Muscle of leg (tissue), 11 donors: Measurements from ENCODE around the gene ARHGAP45. TPM values are rescaled to one million over a fixed set of nuclear protein-coding genes. Genes with fewer than 3 reads are reported as not detected.
"Not testable (repeated sequence)": the region's sequence is repeated elsewhere in the genome, so short reads cannot be mapped to it uniquely, and the experiment has no call there.

Experiments used
- DNase-seq: peaks from one replicate; pipeline ENCODE4 v3.0.0; 2013
- H3K27ac ChIP-seq: one replicate; pipeline ENCODE4 v1.5.1; 2013; ENCODE audit warnings: mild to moderate bottlenecking, low read length, control low read depth
- H3K27me3 ChIP-seq: one replicate; pipeline ENCODE4 v1.6.1; 2013; ENCODE audit warnings: low read length; ENCODE audit not compliant: control insufficient read depth, insufficient read depth
- H3K36me3 ChIP-seq: one replicate; pipeline ENCODE4 v1.6.1; 2013; ENCODE audit warnings: low read length; ENCODE audit not compliant: control insufficient read depth, insufficient read depth
- H3K4me1 ChIP-seq: one replicate; pipeline ENCODE4 v1.6.1; 2013; ENCODE audit warnings: low read length; ENCODE audit not compliant: control insufficient read depth, insufficient read depth
- H3K4me3 ChIP-seq: one replicate; pipeline ENCODE4 v1.5.1; 2013; ENCODE audit warnings: low read length, control low read depth
- H3K9me3 ChIP-seq: replicated peaks from 2 replicates; pipeline ENCODE4 v1.6.1; 2013; ENCODE audit warnings: low read depth, low read length; ENCODE audit not compliant: control insufficient read depth
- WGBS: methylation state at CpG from one replicate; pipeline ENCODE4 v1.1.5; 2013; ENCODE audit warnings: missing lambda C conversion rate; ENCODE audit not compliant: insufficient coverage; 5-methylcytosine and 5-hydroxymethylcytosine counted together
- polyA plus RNA-seq, 8 donors: library from polyadenylated mRNA; unstranded; fragments of 120-200 nt; gene quantifications; one replicate each; pipeline versions ENCODE4 v1.2.1 to v1.2.3, GENCODE V29; 2013; ENCODE audit warnings: inconsistent platforms in 1 of 8, low replicate concordance in 1 of 8; ENCODE audit not compliant: insufficient read length in 8 of 8, insufficient read depth in 1 of 8
- total RNA-seq: library from RNA; stranded (reverse); fragments of 120-200 nt; gene quantifications from one replicate; pipeline ENCODE4 v1.2.4, GENCODE V29; 2013

ARHGAP45 gene
- total and polyA plus RNA-seq, 9 donors = 5.0 to 13.1 (median 11.1) TPM

DNA sequence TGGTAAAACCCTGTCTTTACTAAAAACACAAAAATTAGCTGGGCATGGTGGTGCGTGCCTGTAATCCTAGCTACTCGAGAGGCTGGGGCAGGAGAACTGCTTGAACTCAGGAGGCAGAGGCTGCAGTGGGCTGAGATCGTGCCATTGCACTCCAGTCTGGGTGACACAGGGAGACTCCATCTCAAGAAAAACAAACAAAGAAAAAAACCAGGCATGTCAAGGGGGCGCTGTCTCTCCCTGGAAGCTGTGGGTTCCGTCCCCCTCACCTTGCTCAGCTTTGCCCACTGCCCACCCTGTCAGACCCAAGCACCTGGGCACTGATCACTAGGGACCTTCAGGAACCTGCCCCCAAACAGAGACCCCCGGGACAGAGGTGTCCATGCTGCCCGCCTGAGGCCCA, 62.1 kb downstream of the ARHGAP45 start:
- WGBS = 94% methylated on average over 4 of the region's 7 CpGs
- Histone ChIP-seq H3K36me3 (peaks cover 34% of the 10 kb centered on the region), H3K4me1 (peaks cover 30% of the 10 kb centered on the region)
- not testable (repeated sequence) for H3K4me3 ChIP-seq, H3K27me3 ChIP-seq, DNase-seq, H3K9me3 ChIP-seq, H3K27ac ChIP-seq

DNA sequence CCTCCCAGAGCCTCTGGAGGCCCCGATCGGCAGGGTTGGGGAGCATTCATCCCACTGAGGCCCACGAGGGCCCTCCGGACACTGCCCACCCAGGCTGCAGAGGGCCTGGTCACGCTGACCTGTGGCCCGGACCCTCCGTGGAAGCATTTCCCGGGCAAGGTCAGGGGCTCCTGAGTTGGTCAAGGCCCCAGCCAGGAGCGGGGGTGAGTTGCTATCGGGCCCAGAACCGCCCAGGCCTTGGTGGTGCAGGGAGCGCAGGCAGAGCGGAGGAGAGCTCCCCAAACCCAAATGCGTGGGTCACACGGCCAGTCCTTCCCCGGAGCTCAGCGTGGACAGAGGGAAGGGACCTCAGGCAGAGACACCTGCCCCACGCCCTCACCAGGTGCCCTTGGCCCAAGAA, 62.6 kb downstream of the ARHGAP45 start:
- WGBS = 93% methylated on average over 17 of the region's 18 CpGs
- peaks cover 30% of the 10 kb centered on the region for H3K4me1 ChIP-seq
- DNase-seq = no peak
- H3K4me3 ChIP-seq = no peak overlapping the region
- no peaks in the 10 kb centered on the region for H3K9me3 ChIP-seq
- peaks cover 29% of the 10 kb centered on the region for H3K36me3 ChIP-seq
- H3K27ac ChIP-seq = no peak overlapping the region
- peaks cover 6% of the 10 kb centered on the region for H3K27me3 ChIP-seq

DNA sequence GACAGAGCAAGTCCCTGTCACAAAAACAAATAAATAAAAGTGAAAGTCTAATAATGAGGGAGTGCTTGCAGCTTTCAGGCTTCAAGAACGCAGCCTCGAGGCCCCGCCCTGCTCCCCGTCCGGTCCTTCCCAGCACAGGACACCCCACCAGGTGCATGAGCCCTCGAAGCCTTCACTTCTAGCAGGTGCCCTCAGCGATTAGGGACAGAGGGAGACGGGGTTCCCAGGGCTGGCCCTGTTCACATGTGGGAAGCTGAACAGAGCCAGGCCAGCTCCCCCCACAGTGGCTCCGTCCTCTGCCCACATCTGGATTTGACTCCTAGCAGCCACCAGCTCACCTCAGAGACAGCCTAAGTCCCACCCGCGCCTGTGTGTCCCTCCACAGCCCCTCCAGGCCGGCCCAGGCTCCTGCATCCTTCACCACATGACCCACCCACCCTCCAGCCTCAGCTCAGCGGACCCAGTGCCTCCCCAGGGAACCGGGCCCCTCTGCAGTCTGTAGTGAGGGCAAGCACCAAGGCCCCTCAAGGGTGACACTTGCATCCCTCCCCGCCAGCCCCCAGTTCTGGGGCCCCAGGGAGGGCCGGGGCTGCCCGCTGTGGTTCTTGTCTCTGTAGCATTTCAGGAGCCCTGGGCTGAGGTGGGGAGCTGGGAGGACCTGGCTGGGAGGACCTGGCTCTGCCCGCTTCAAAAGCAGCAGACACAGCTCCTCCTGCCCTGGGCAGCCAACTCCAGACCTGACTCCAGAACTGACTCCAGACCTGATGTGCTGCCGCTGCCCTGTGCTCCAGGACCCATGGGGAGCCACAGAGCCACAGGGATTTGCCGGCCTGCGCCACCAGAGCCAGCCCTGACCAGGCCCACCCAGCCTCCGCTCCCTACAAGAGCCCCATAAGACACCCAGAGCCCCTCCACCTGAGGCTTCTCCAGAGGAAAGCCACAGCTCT, 64.1 kb downstream of the ARHGAP45 start:
- 60% methylated on average over 17 of the region's 22 CpGs for WGBS
- Histone ChIP-seq H3K27me3 (peaks cover 6% of the 10 kb centered on the region), H3K4me1 (peaks cover 38% of the 10 kb centered on the region), H3K9me3 (no peaks in the 10 kb centered on the region), H3K36me3 (peaks cover 22% of the 10 kb centered on the region), H3K27ac (peak overlapping the region; percentile 88), H3K4me3 (peak overlapping the region; percentile 61)
- no peak for DNase-seq

DNA sequence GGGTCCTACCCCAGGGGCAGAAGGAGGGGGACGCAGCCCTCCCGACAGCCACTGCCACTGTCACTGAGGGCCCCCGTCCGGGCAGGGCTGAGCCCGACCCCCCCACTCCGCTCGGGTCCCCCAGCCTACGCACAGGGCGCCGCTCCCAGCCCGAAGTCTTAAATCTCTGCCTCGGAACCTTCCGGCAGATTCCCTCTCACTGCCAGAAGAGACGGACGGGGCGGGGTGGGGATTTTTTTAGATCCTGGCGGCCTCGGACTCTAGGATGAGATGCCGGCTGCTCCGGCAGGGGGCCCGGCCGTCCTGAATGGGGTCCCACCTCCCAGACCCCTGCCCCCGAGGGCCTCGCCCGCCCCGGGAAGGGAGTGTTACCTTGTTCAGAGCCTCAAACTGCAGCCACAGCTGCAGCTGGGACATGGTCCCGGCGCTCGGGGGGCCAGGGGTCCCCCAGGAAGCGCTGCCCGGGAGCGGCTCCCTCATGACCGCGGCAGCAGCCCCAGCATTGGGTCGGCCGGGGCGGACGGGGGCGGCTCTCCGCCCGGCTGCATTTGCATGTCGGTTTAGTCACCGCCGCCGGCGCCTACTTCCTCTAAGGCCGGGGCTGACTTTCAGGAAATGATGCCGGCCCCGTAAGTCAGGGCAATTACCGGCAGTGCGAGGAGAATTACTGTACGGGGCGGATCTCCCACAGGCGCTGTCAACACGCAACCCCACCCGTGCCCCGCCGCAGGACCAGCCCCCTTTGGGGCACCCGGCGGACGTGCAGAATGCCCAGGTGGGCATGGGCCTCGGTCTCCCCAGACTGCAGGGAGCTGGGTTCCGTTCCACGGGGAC, 65.0 kb downstream of the ARHGAP45 start:
- Histone ChIP-seq H3K36me3 (peaks cover 16% of the 10 kb centered on the region), H3K27ac (peak overlapping the region; percentile 88), H3K9me3 (no peaks in the 10 kb centered on the region), H3K4me3 (peak overlapping the region; percentile 61), H3K4me1 (peaks cover 47% of the 10 kb centered on the region), H3K27me3 (peaks cover 6% of the 10 kb centered on the region)
- DNase-seq = peak; percentile 89
- 1% methylated on average over 54 of the region's 64 CpGs for WGBS

- Histone ChIP-seq H3K27me3 (peaks cover 6% of the 10 kb centered on the region), H3K36me3 (peaks cover 7% of the 10 kb centered on the region), H3K4me1 (peaks cover 47% of the 10 kb centered on the region), H3K27ac (peak overlapping the region; percentile 88), H3K9me3 (no peaks in the 10 kb centered on the region), H3K4me3 (peak overlapping the region; percentile 61)
- DNase-seq = no peak
- 46% methylated on average over 45 of the region's 48 CpGs for WGBS
Observed at GRCh38 chr19:1132552-1133383, 65.8 kb downstream of the ARHGAP45 start.

GRCh38 chr19:1133471-1133929, 66.5 kb downstream of the ARHGAP45 start:
- H3K4me1 ChIP-seq = peaks cover 47% of the 10 kb centered on the region
- H3K9me3 ChIP-seq = no peaks in the 10 kb centered on the region
- H3K27me3 ChIP-seq = peaks cover 6% of the 10 kb centered on the region
- H3K4me3 ChIP-seq = no peak overlapping the region
- no peak for DNase-seq
- peaks cover 4% of the 10 kb centered on the region for H3K36me3 ChIP-seq
- no peak overlapping the region for H3K27ac ChIP-seq
- 95% methylated on average over 25 of the region's 25 CpGs for WGBS

- H3K9me3 ChIP-seq = no peaks in the 10 kb centered on the region
- peaks cover 8% of the 10 kb centered on the region for H3K36me3 ChIP-seq
- H3K4me3 ChIP-seq = no peak overlapping the region
- H3K4me1 ChIP-seq = peaks cover 47% of the 10 kb centered on the region
- 85% methylated on average over 6 of the region's 11 CpGs for WGBS
- peaks cover 6% of the 10 kb centered on the region for H3K27me3 ChIP-seq
- no peak for DNase-seq
- H3K27ac ChIP-seq = no peak overlapping the region
Observed at GRCh38 chr19:1134431-1134830, 67.5 kb downstream of the ARHGAP45 start.

DNA sequence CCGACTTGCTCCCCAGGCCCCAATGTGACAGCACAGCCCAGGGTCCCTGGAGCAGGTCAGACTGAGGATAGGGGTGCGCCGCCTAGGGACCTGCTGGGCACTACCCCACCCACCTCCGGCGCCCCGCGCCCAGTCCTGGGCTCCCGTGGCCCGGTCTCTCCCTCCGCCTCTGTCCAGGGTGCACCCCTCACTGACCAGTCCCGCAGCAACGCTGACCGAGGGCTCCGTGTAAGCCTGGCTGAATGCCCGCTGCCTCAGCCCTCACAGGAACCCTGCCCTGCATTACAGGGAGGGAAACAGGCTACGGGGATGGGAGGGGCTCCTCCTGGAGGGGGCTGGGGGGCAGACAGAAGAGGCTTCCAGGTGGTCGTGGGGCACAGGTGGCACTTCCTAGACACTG, 68.5 kb downstream of the ARHGAP45 start:
- Histone ChIP-seq H3K36me3 (peaks cover 12% of the 10 kb centered on the region), H3K4me1 (peaks cover 47% of the 10 kb centered on the region), H3K4me3 (no peak overlapping the region), H3K9me3 (no peaks in the 10 kb centered on the region), H3K27me3 (peaks cover 6% of the 10 kb centered on the region), H3K27ac (no peak overlapping the region)
- WGBS = 68% methylated on average over 15 of the region's 17 CpGs
- DNase-seq = no peak

DNA sequence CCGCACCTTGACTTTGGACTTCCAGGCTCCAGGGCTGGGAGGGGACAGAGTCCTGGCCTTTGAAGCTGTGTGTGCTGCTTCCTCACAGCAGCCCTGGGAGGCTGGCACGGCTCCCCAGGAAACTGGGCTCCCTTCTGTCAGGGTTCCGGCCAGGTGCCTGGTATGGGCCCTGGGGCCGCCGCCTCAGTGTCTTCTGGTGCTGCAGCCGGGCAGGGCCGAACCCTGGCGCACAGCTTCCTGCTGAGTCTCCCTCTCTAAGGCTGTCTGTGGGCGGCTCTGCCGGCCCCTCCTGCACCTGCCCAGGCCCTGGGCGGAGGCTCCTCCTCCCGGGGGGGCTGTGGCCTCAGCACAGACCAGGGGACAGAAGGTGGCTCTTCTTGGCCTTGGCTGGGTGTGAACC, 69.2 kb downstream of the ARHGAP45 start:
- H3K27ac ChIP-seq = no peak overlapping the region
- no peak overlapping the region for H3K4me3 ChIP-seq
- H3K9me3 ChIP-seq = no peaks in the 10 kb centered on the region
- H3K4me1 ChIP-seq = peaks cover 40% of the 10 kb centered on the region
- no peak for DNase-seq
- H3K27me3 ChIP-seq = peaks cover 6% of the 10 kb centered on the region
- H3K36me3 ChIP-seq = peaks cover 12% of the 10 kb centered on the region
- 61% methylated on average over 8 of the region's 12 CpGs for WGBS
